ENCODE data around the gene SYPL1.
"Not testable (repeated sequence)": the region's sequence is repeated elsewhere in the genome, so short reads cannot be mapped to it uniquely, and the experiment has no call there.

The SYPL1 gene

DNA sequence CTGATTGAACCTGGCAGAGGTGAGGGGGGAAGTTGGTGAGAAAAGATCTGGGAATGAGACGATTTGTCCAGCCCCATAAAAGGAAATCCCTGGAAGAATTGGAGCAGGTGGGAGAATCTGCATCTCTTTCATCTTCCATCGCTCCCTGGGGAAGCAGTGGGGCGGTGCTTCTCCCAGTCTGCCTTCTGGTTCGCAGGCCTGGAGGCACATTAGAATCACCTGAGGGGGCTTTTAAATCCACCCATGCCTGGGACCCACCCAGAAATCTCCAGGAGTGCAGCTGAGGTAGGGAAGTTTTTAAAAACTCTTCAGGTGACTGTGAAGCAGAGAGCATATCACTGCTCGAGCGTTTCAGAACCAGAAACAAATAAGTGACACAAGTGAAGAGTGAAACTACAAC, 26.7 kb upstream of the SYPL1 start:
- no peaks in the 10 kb centered on the region for H3F3A ChIP-seq (ENCODE audit: control insufficient read depth, insufficient read depth)
- H4K20me1 ChIP-seq (ENCODE audit: control insufficient read depth, insufficient read depth, low read depth, low read length): no peaks in the 10 kb centered on the region
- TF ChIP-seq EZH2phosphoT487 (IDR thresholded peaks at IDR 0.05; ENCODE audit: borderline replicate concordance, low read length): no peak
- TF ChIP-seq, protein P1, sequence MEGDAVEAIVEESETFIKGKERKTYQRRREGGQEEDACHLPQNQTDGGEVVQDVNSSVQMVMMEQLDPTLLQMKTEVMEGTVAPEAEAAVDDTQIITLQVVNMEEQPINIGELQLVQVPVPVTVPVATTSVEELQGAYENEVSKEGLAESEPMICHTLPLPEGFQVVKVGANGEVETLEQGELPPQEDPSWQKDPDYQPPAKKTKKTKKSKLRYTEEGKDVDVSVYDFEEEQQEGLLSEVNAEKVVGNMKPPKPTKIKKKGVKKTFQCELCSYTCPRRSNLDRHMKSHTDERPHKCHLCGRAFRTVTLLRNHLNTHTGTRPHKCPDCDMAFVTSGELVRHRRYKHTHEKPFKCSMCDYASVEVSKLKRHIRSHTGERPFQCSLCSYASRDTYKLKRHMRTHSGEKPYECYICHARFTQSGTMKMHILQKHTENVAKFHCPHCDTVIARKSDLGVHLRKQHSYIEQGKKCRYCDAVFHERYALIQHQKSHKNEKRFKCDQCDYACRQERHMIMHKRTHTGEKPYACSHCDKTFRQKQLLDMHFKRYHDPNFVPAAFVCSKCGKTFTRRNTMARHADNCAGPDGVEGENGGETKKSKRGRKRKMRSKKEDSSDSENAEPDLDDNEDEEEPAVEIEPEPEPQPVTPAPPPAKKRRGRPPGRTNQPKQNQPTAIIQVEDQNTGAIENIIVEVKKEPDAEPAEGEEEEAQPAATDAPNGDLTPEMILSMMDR (IDR thresholded peaks at IDR 0.05; ENCODE audit: low read depth, low read length, poor library complexity, severe bottlenecking): no peak
- no peak overlapping the region for H3K27ac ChIP-seq (ENCODE audit: low read depth, low read length)
- no peaks in the 10 kb centered on the region for H3K79me2 ChIP-seq (ENCODE audit: control insufficient read depth, low read length)
- no peaks in the 10 kb centered on the region for H3K9me3 ChIP-seq (ENCODE audit: control insufficient read depth, insufficient read depth, low read length)
- no peaks in the 10 kb centered on the region for H3K36me3 ChIP-seq (ENCODE audit: control insufficient read depth, low read length)
- H3K27me3 ChIP-seq (ENCODE audit: control insufficient read depth, low read length): no peaks in the 10 kb centered on the region
- H3K4me1 ChIP-seq (ENCODE audit: control insufficient read depth, low read length): peaks cover 21% of the 10 kb centered on the region
- no peak overlapping the region for H3K4me3 ChIP-seq (ENCODE audit: low read length)
- no peaks in the 10 kb centered on the region for H3K9me2 ChIP-seq (replicated peaks; ENCODE audit: control insufficient read depth, low read length)
- no peak overlapping the region for H3K4me2 ChIP-seq (ENCODE audit: low read length)

DNA sequence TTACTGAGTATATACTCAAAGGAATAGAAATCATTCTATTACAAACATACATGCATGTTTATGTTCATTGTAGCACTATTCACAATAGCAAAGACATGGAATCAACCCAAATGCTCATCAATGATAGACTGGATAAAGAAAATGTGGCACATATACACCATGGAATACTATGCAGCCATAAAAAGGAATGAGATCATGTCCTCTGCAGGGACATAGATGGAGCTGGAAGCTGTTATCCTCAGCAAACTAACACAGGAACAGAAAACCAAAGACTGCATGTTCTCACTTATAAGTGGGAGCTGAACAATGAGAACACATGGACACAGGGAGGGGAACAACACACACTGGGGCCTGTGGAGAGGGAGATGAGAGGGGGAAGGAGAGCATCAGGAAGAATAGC, 26.1 kb upstream of the SYPL1 start:
- H3K27me3 ChIP-seq (ENCODE audit: control insufficient read depth, low read length); H3K27ac ChIP-seq (ENCODE audit: low read depth, low read length); H3K9me2 ChIP-seq (replicated peaks; ENCODE audit: control insufficient read depth, low read length); H3K79me2 ChIP-seq (ENCODE audit: control insufficient read depth, low read length); H3K4me2 ChIP-seq (ENCODE audit: low read length); H3K4me3 ChIP-seq (ENCODE audit: low read length); H3F3A ChIP-seq (ENCODE audit: control insufficient read depth, insufficient read depth); H4K20me1 ChIP-seq (ENCODE audit: control insufficient read depth, insufficient read depth, low read depth, low read length); H3K36me3 ChIP-seq (ENCODE audit: control insufficient read depth, low read length); H3K9me3 ChIP-seq (ENCODE audit: control insufficient read depth, insufficient read depth, low read length): not testable (repeated sequence)
- peaks cover 21% of the 10 kb centered on the region for H3K4me1 ChIP-seq (ENCODE audit: control insufficient read depth, low read length)

DNA sequence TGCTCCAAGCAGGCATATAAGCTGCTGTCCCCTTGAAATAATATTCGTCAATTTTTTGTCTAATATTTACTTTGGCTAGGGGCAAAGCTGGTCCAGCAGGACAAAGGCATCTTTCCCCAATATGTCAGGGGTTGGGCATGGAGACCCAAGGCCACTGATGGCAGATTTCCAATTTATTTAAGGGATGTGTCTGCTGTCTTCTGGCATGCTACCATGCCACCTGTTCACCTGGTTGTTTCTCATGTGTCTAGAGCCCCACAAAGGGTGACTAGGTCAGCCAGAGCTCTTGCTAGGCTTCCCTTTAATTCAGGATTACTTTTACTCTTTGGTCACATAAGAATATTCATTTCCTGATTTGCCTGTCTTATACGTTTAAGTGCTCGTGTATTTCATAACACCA, 22.1 kb upstream of the SYPL1 start:
- no peaks in the 10 kb centered on the region for H3K9me3 ChIP-seq (ENCODE audit: control insufficient read depth, insufficient read depth, low read length)
- no peak overlapping the region for H3K4me2 ChIP-seq (ENCODE audit: low read length)
- TF ChIP-seq EZH2phosphoT487 (IDR thresholded peaks at IDR 0.05; ENCODE audit: borderline replicate concordance, low read length): no peak
- TF ChIP-seq, protein P1 (IDR thresholded peaks at IDR 0.05; ENCODE audit: low read depth, low read length, poor library complexity, severe bottlenecking): no peak
- no peaks in the 10 kb centered on the region for H3K36me3 ChIP-seq (ENCODE audit: control insufficient read depth, low read length)
- H3K4me1 ChIP-seq (ENCODE audit: control insufficient read depth, low read length): peaks cover under 1% of the 10 kb centered on the region
- H4K20me1 ChIP-seq (ENCODE audit: control insufficient read depth, insufficient read depth, low read depth, low read length): no peaks in the 10 kb centered on the region
- H3K79me2 ChIP-seq (ENCODE audit: control insufficient read depth, low read length): no peaks in the 10 kb centered on the region
- no peak overlapping the region for H3K27ac ChIP-seq (ENCODE audit: low read depth, low read length)
- H3K4me3 ChIP-seq (ENCODE audit: low read length): no peak overlapping the region
- no peaks in the 10 kb centered on the region for H3F3A ChIP-seq (ENCODE audit: control insufficient read depth, insufficient read depth)
- H3K27me3 ChIP-seq (ENCODE audit: control insufficient read depth, low read length): no peaks in the 10 kb centered on the region
- H3K9me2 ChIP-seq (replicated peaks; ENCODE audit: control insufficient read depth, low read length): no peaks in the 10 kb centered on the region

DNA sequence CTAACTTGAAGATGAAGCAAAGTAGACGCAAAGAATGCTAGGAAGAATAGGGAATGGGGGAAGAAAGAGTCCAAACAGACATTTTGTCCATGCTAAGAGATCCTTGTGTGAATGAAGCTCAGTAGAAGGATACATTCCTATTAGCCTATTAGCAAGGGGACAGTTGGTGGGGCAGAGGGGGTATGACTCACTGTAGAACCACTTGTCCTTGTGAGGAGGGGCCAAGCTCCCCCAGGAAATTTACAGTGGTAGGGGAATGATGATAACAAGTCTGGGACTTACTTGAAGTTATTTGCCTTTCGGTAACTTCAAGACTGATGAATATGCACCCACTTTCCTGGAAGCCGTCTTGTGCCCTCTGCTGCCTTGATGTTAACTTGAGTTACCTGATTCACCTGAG, 17.2 kb upstream of the SYPL1 start:
- no peaks in the 10 kb centered on the region for H4K20me1 ChIP-seq (ENCODE audit: control insufficient read depth, insufficient read depth, low read depth, low read length)
- H3K27ac ChIP-seq (ENCODE audit: low read depth, low read length): no peak overlapping the region
- H3K9me2 ChIP-seq (replicated peaks; ENCODE audit: control insufficient read depth, low read length): no peaks in the 10 kb centered on the region
- no peak overlapping the region for H3K4me2 ChIP-seq (ENCODE audit: low read length)
- peaks cover 9% of the 10 kb centered on the region for H3K4me1 ChIP-seq (ENCODE audit: control insufficient read depth, low read length)
- TF ChIP-seq EZH2phosphoT487 (IDR thresholded peaks at IDR 0.05; ENCODE audit: borderline replicate concordance, low read length): no peak
- TF ChIP-seq, protein P1 (IDR thresholded peaks at IDR 0.05; ENCODE audit: low read depth, low read length, poor library complexity, severe bottlenecking): no peak
- no peaks in the 10 kb centered on the region for H3K36me3 ChIP-seq (ENCODE audit: control insufficient read depth, low read length)
- H3K9me3 ChIP-seq (ENCODE audit: control insufficient read depth, insufficient read depth, low read length): no peaks in the 10 kb centered on the region
- H3K27me3 ChIP-seq (ENCODE audit: control insufficient read depth, low read length): no peaks in the 10 kb centered on the region
- no peaks in the 10 kb centered on the region for H3F3A ChIP-seq (ENCODE audit: control insufficient read depth, insufficient read depth)
- H3K79me2 ChIP-seq (ENCODE audit: control insufficient read depth, low read length): no peaks in the 10 kb centered on the region
- no peak overlapping the region for H3K4me3 ChIP-seq (ENCODE audit: low read length)

All from DOHH2 (cell line).